ENCODE results near the gene MLLT10. TPM values are rescaled to one million over a fixed set of nuclear protein-coding genes. Genes with fewer than 3 reads are reported as not detected.

Gene MLLT10
- total RNA-seq, 1 donor from 2014 or later: 61.3 TPM

GRCh38 chr10:21514129-21514817 is 19.8 kb upstream of the MLLT10 start:
- H3K4me1 ChIP-seq: peaks cover 12% of the 10 kb centered on the region
- H4K20me1 ChIP-seq (ENCODE audit: low read depth): peaks cover 79% of the 10 kb centered on the region
- peaks cover 100% of the 10 kb centered on the region for H3K79me2 ChIP-seq (ENCODE audit: low read depth)
- peaks cover 43% of the 10 kb centered on the region for H3K36me3 ChIP-seq
- no peaks in the 10 kb centered on the region for H3K27me3 ChIP-seq
- Mint-ChIP-seq H3K27me3 (ENCODE audit: insufficient read depth, low read depth) (peaks cover 7% of the 10 kb centered on the region), H3K4me3 (peak overlapping the region; percentile 99), H3K36me3 (peaks cover 44% of the 10 kb centered on the region), H3K27ac (peak overlapping the region; percentile 87), H3K9me3 (peaks cover 2% of the 10 kb centered on the region), H3K4me1 (peaks cover 25% of the 10 kb centered on the region)
- H3K4me2 ChIP-seq: peak overlapping the region; percentile 94
- H3F3A ChIP-seq (ENCODE audit: low read depth): peaks cover 87% of the 10 kb centered on the region
- no peaks in the 10 kb centered on the region for H3K9me3 ChIP-seq (ENCODE audit: low read depth)
- H3K27ac ChIP-seq: peak overlapping the region; percentile 93
- no peak overlapping the region for H2AFZ ChIP-seq (replicated peaks)
- DNase-seq (ENCODE audit: low spot score): no peak
- peak overlapping the region; percentile 99 for H3K4me3 ChIP-seq
- peak overlapping the region; percentile 76 for H3K9ac ChIP-seq
- TF ChIP-seq EZH2 (IDR thresholded peaks at IDR 0.05) (no peak), EZH2phosphoT487 (IDR thresholded peaks at IDR 0.05) (no peak)
- TF ChIP-seq, protein P1, sequence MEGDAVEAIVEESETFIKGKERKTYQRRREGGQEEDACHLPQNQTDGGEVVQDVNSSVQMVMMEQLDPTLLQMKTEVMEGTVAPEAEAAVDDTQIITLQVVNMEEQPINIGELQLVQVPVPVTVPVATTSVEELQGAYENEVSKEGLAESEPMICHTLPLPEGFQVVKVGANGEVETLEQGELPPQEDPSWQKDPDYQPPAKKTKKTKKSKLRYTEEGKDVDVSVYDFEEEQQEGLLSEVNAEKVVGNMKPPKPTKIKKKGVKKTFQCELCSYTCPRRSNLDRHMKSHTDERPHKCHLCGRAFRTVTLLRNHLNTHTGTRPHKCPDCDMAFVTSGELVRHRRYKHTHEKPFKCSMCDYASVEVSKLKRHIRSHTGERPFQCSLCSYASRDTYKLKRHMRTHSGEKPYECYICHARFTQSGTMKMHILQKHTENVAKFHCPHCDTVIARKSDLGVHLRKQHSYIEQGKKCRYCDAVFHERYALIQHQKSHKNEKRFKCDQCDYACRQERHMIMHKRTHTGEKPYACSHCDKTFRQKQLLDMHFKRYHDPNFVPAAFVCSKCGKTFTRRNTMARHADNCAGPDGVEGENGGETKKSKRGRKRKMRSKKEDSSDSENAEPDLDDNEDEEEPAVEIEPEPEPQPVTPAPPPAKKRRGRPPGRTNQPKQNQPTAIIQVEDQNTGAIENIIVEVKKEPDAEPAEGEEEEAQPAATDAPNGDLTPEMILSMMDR (IDR thresholded peaks at IDR 0.05): no peak

DNA sequence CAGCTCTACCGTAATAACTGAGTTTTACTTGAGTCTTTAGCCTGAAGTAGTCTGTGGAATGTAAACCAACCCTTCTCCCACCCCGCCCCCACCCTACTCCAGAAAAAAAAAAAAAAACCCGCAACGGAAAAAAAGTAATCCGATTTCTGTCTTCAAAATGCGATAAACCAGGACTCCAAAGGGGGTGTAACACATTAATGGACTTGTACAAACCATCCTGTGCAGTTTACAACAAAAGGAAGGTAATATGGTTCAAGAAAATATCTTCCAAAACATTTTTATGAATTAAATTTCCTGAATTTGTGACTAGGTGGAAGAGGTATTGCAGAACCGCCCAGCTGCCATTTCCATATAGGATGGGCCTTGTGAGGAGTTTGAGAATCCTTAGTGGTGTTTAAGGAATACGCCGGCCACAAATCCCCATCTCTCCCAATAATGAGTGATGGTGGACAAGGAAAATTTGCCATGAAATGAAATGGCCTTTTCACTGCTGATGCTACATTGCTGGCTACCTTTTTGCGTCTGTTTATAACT is 19.1 kb upstream of the MLLT10 start:
- Histone ChIP-seq H3K79me2 (ENCODE audit: low read depth) (peaks cover 100% of the 10 kb centered on the region), H3K4me3 (peak overlapping the region; percentile 99), H3K27ac (peak overlapping the region; percentile 93), H3K9ac (peak overlapping the region; percentile 76), H2AFZ (replicated peaks) (no peak overlapping the region), H4K20me1 (ENCODE audit: low read depth) (peaks cover 75% of the 10 kb centered on the region), H3F3A (ENCODE audit: low read depth) (peaks cover 87% of the 10 kb centered on the region), H3K9me3 (ENCODE audit: low read depth) (no peaks in the 10 kb centered on the region), H3K36me3 (peaks cover 43% of the 10 kb centered on the region), H3K27me3 (no peaks in the 10 kb centered on the region), H3K4me2 (peak overlapping the region; percentile 94), H3K4me1 (peaks cover 18% of the 10 kb centered on the region)
- TF ChIP-seq, protein P1 (IDR thresholded peaks at IDR 0.05): no peak
- TF ChIP-seq EZH2 (IDR thresholded peaks at IDR 0.05) (no peak), EZH2phosphoT487 (IDR thresholded peaks at IDR 0.05) (no peak)
- peaks cover 2% of the 10 kb centered on the region for H3K9me3 Mint-ChIP-seq
- H3K4me3 Mint-ChIP-seq: peak overlapping the region; percentile 99
- peaks cover 7% of the 10 kb centered on the region for H3K27me3 Mint-ChIP-seq (ENCODE audit: insufficient read depth, low read depth)
- peak; percentile 32 for DNase-seq (ENCODE audit: low spot score)
- peak overlapping the region; percentile 99 for H3K27ac Mint-ChIP-seq
- H3K36me3 Mint-ChIP-seq: peaks cover 44% of the 10 kb centered on the region
- H3K4me1 Mint-ChIP-seq: peaks cover 30% of the 10 kb centered on the region

- peak overlapping the region; percentile 99 for H3K4me3 Mint-ChIP-seq
- H3K36me3 ChIP-seq: peaks cover 43% of the 10 kb centered on the region
- H3K27me3 Mint-ChIP-seq (ENCODE audit: insufficient read depth, low read depth): peaks cover 7% of the 10 kb centered on the region
- H3F3A ChIP-seq (ENCODE audit: low read depth): peaks cover 86% of the 10 kb centered on the region
- peak overlapping the region; percentile 76 for H3K9ac ChIP-seq
- H3K4me1 ChIP-seq: peaks cover 24% of the 10 kb centered on the region
- H2AFZ ChIP-seq (replicated peaks): no peak overlapping the region
- H4K20me1 ChIP-seq (ENCODE audit: low read depth): peaks cover 70% of the 10 kb centered on the region
- H3K4me2 ChIP-seq: peak overlapping the region; percentile 94
- H3K27ac ChIP-seq: peak overlapping the region; percentile 93
- H3K27ac Mint-ChIP-seq: peak overlapping the region; percentile 99
- no peak for DNase-seq (ENCODE audit: low spot score)
- H3K27me3 ChIP-seq: no peaks in the 10 kb centered on the region
- peaks cover 2% of the 10 kb centered on the region for H3K9me3 Mint-ChIP-seq
- H3K9me3 ChIP-seq (ENCODE audit: low read depth): no peaks in the 10 kb centered on the region
- peaks cover 34% of the 10 kb centered on the region for H3K4me1 Mint-ChIP-seq
- peaks cover 44% of the 10 kb centered on the region for H3K36me3 Mint-ChIP-seq
- peak overlapping the region; percentile 99 for H3K4me3 ChIP-seq
- H3K79me2 ChIP-seq (ENCODE audit: low read depth): peaks cover 100% of the 10 kb centered on the region
- TF ChIP-seq EZH2 (IDR thresholded peaks at IDR 0.05): no peak
- TF ChIP-seq, protein P1 (IDR thresholded peaks at IDR 0.05): no peak
- no peak for TF ChIP-seq EZH2phosphoT487 (IDR thresholded peaks at IDR 0.05)
Observed at GRCh38 chr10:21515361-21516241, 18.4 kb upstream of the MLLT10 start.

Measured in neural progenitor cell (in vitro differentiated cells).